ENCODE measurements around the gene DMKN. TPM values are rescaled to one million over a fixed set of nuclear protein-coding genes. Genes with fewer than 3 reads are reported as not detected.

DMKN gene
- total and polyA plus RNA-seq, 12 donors: 2.0 to 32.2 (median 8.0) TPM

- intact Hi-C loops (cut with DNase I): loop anchor here in 3 of 10 donors (2.0 to 10.0 kb wide), 3 partner anchors 143 to 223 kb away; partner anchors contain the start of gene FFAR3 (in 1 of the 3)
- Histone ChIP-seq H3K36me3 (no peaks in the 10 kb centered on the region), H3K27me3 (peaks cover 0 to 3% (median 0%) of the 10 kb centered on the region in 7 donors), H3K27ac (no peak overlapping the region), H3K9me3 (no peaks in the 10 kb centered on the region), H3K4me1 (peaks cover 0 to 8% (median 3%) of the 10 kb centered on the region in 9 donors), H3K4me3 (no peak overlapping the region)
- TF ChIP-seq CTCF (IDR thresholded peaks at IDR 0.05): no peak
- ATAC-seq (no peak), DNase-seq (no peak)
- WGBS, 2 donors: 82 to 84% methylated on average over 14 of the region's 14 CpGs
These were observed 16.0 kb downstream of the DMKN start for GRCh38 chr19:35497406-35497805.

- H3K27ac ChIP-seq: no peak overlapping the region
- peak; percentile 93 to 99 (median 98) for TF ChIP-seq CTCF (IDR thresholded peaks at IDR 0.05)
- peak; percentile 77 to 93 (median 89) for ATAC-seq
- no peak overlapping the region for H3K4me3 ChIP-seq
- peaks cover 0 to 11% (median 8%) of the 10 kb centered on the region in 7 donors for H3K27me3 ChIP-seq
- DNase-seq: peak; percentile 57 to 65
- H3K9me3 ChIP-seq: no peaks in the 10 kb centered on the region
- no peaks in the 10 kb centered on the region for H3K36me3 ChIP-seq
- 25 to 26% methylated on average over 30 of the region's 30 CpGs for WGBS, 2 donors
- peaks cover 0 to 8% (median 3%) of the 10 kb centered on the region in 9 donors for H3K4me1 ChIP-seq
- intact Hi-C loops (cut with DNase I): loop anchor here in 8 of 10 donors (1.0 to 10.0 kb wide), 5 partner anchors 141 to 221 kb away; partner anchors contain the start of gene FFAR3 (in 1 of the 8)
These were observed 18.1 kb downstream of the DMKN start for GRCh38 chr19:35495107-35496064.

- H3K27me3 ChIP-seq: peaks cover 0 to 24% (median 8%) of the 10 kb centered on the region in 7 donors
- intact Hi-C loops (cut with DNase I): loop anchor here in 6 of 10 donors (2.0 to 10.0 kb wide), 4 partner anchors 139 to 219 kb away; partner anchors contain the start of gene FFAR3 (in 1 of the 6)
- H3K4me1 ChIP-seq: peaks cover 0 to 8% (median 3%) of the 10 kb centered on the region in 9 donors
- no peaks in the 10 kb centered on the region for H3K9me3 ChIP-seq
- no peak overlapping the region for H3K4me3 ChIP-seq
- WGBS, 2 donors: 90 to 94% methylated on average over 9 of the region's 9 CpGs
- no peaks in the 10 kb centered on the region for H3K36me3 ChIP-seq
- TF ChIP-seq CTCF (IDR thresholded peaks at IDR 0.05): no peak
- no peak overlapping the region for H3K27ac ChIP-seq
- DNase-seq (no peak), ATAC-seq (no peak)
These were observed 19.5 kb downstream of the DMKN start for GRCh38 chr19:35493971-35494370.

- no peak for TF ChIP-seq CTCF (IDR thresholded peaks at IDR 0.05)
- Histone ChIP-seq H3K9me3 (no peaks in the 10 kb centered on the region), H3K27ac (no peak overlapping the region), H3K36me3 (no peaks in the 10 kb centered on the region), H3K4me3 (no peak overlapping the region), H3K4me1 (peaks cover 0 to 8% (median 3%) of the 10 kb centered on the region in 9 donors), H3K27me3 (peaks cover 0 to 34% (median 14%) of the 10 kb centered on the region in 7 donors)
- DNase-seq (no peak), ATAC-seq (no peak)
- WGBS, 2 donors: 88 to 92% methylated on average over 9 of the region's 9 CpGs
- intact Hi-C loops (cut with DNase I): loop anchor here in 3 of 10 donors (5.0 to 10.0 kb wide), 3 partner anchors 137 to 217 kb away; partner anchors contain the start of gene FFAR3 (in 1 of the 3)
These were observed 21.6 kb downstream of the DMKN start for GRCh38 chr19:35491836-35492360.

Measured in heart right ventricle (tissue), 16 donors.